IMR-90 (cell line): Measurements from ENCODE around the gene CROCC2. TPM values are rescaled to one million over a fixed set of nuclear protein-coding genes. Genes with fewer than 3 reads are reported as not detected.
A peak's percentile ranks its signal among the peaks of the same experiment; 100 is the strongest.

Experiments used
- ATAC-seq: fragments of 200-7000 bp; cut with Tn5 transposase; 2 replicates; pipeline ENCODE4 v1.9.1; 2020; ENCODE audit warnings: low read depth, mild to moderate bottlenecking, moderate library complexity
- BruUV-seq: library from RNA; stranded (reverse); fragments of 400-500 nt; replicated peaks from 2 replicates; lab custom pipeline; 2021; lab: Mats Ljungman, UMichigan
- CTCF ChIA-PET: fragments of 300-600 bp; formaldehyde crosslinking; extraction: SDS; loops from one replicate; lab custom pipeline; 2021; ENCODE audit warnings: antibody characterized with exemption; lab: Yijun Ruan, JAX
- POLR2A ChIA-PET: fragments of 300-600 bp; sonication (Branson Sonifier 250); formaldehyde crosslinking; loops from one replicate; lab custom pipeline; 2022; ENCODE audit warnings: antibody characterized with exemption; ENCODE audit not compliant: unreplicated experiment; lab: Charles Lee
- DNase-seq: peaks from one replicate; pipeline ENCODE4 v3.0.0; 2013
- H2AFZ ChIP-seq: replicated peaks from 2 replicates; pipeline ENCODE3; 2013; ENCODE audit warnings: low read length, mild to moderate bottlenecking; ENCODE audit not compliant: poor library complexity
- H2AK5ac ChIP-seq: 2 replicates; pipeline ENCODE4 v1.6.1; 2013; ENCODE audit warnings: low read depth, low read length, inconsistent platforms
- H2AK9ac ChIP-seq: replicated peaks from 2 replicates; pipeline ENCODE3; 2013; ENCODE audit warnings: mild to moderate bottlenecking, low read depth, low read length, moderate library complexity; ENCODE audit not compliant: poor library complexity
- H2BK120ac ChIP-seq: 2 replicates; pipeline ENCODE4 v1.6.1; 2013; ENCODE audit warnings: low read depth, low read length, inconsistent platforms
- H2BK15ac ChIP-seq: 3 replicates; pipeline ENCODE4 v1.6.1; 2013; ENCODE audit warnings: low read depth, low read length, inconsistent platforms
- H2BK20ac ChIP-seq: 2 replicates; pipeline ENCODE4 v1.6.1; 2013; ENCODE audit warnings: low read depth, mild to moderate bottlenecking, inconsistent platforms, low read length, moderate library complexity
- H2BK5ac ChIP-seq: 2 replicates; pipeline ENCODE4 v1.6.1; 2013; ENCODE audit warnings: mild to moderate bottlenecking, low read depth, low read length, inconsistent platforms; ENCODE audit not compliant: poor library complexity, severe bottlenecking
- H3K14ac ChIP-seq: replicated peaks from 2 replicates; pipeline ENCODE4 v1.6.1; 2013; ENCODE audit warnings: low read depth, low read length, inconsistent platforms
- H3K18ac ChIP-seq: 2 replicates; pipeline ENCODE4 v1.6.1; 2013; ENCODE audit warnings: low read depth, low read length, control low read depth
- H3K23ac ChIP-seq: 2 replicates; pipeline ENCODE4 v1.6.1; 2013; ENCODE audit warnings: low read depth, low read length, inconsistent platforms
- H3K27ac ChIP-seq: 2 replicates; pipeline ENCODE4 v1.5.1; 2013; ENCODE audit warnings: mild to moderate bottlenecking, control low read depth, low read length; ENCODE audit not compliant: insufficient read depth
- H3K27me3 ChIP-seq: 2 replicates; pipeline ENCODE4 v1.6.1; 2013; ENCODE audit warnings: low read length; ENCODE audit not compliant: control insufficient read depth, insufficient read depth
- H3K36me3 ChIP-seq: 2 replicates; pipeline ENCODE4 v1.6.1; 2013; ENCODE audit warnings: low read length, mixed read lengths; ENCODE audit not compliant: control insufficient read depth, insufficient read depth
- H3K4ac ChIP-seq: 2 replicates; pipeline ENCODE4 v1.6.1; 2013; ENCODE audit warnings: low read depth, low read length, inconsistent platforms
- H3K4me1 ChIP-seq: 2 replicates; pipeline ENCODE4 v1.6.1; 2013; ENCODE audit warnings: low read length, mixed read lengths; ENCODE audit not compliant: control insufficient read depth, insufficient read depth
- H3K4me2 ChIP-seq: 2 replicates; pipeline ENCODE4 v1.6.1; 2013; ENCODE audit warnings: low read depth, mild to moderate bottlenecking, control low read depth, low read length, moderate library complexity
- H3K4me3 ChIP-seq: 2 replicates; pipeline ENCODE4 v1.5.1; 2013; ENCODE audit warnings: low read depth, mild to moderate bottlenecking, control low read depth, low read length, moderate library complexity; ENCODE audit not compliant: insufficient read depth
- H3K56ac ChIP-seq: 2 replicates; pipeline ENCODE4 v1.6.1; 2013; ENCODE audit warnings: low read length, inconsistent platforms; ENCODE audit not compliant: insufficient read depth; ENCODE audit errors: extremely low read depth
- H3K79me1 ChIP-seq, 2 experiments: 2 replicates each; pipeline ENCODE4 v1.6.1; 2013; ENCODE audit warnings: low read length in 2 of 2, inconsistent platforms in 1 of 2, low read depth in 1 of 2
- H3K9ac ChIP-seq: 2 replicates; pipeline ENCODE4 v1.6.1; 2013; ENCODE audit warnings: low read depth, low read length, control low read depth
- H3K9me1 ChIP-seq: 2 replicates; pipeline ENCODE4 v1.6.1; 2013; ENCODE audit warnings: low read length, inconsistent platforms; ENCODE audit not compliant: insufficient read depth
- H3K9me3 ChIP-seq: 2 replicates; pipeline ENCODE4 v1.6.1; 2013; ENCODE audit warnings: low read length; ENCODE audit not compliant: control insufficient read depth, insufficient read depth
- H4K20me1 ChIP-seq: 2 replicates; pipeline ENCODE4 v1.6.1; 2013; ENCODE audit warnings: low read length, inconsistent platforms; ENCODE audit not compliant: insufficient read depth
- H4K5ac ChIP-seq: 2 replicates; pipeline ENCODE4 v1.6.1; 2013; ENCODE audit warnings: mild to moderate bottlenecking, low read depth, low read length, control low read depth
- H4K8ac ChIP-seq, 2 experiments: 2 replicates each; pipeline ENCODE4 v1.6.1; 2013; ENCODE audit warnings: low read depth in 2 of 2, low read length in 2 of 2, control low read depth in 1 of 2, inconsistent platforms in 1 of 2
- H4K91ac ChIP-seq: 2 replicates; pipeline ENCODE4 v1.6.1; 2013; ENCODE audit warnings: low read depth, low read length, inconsistent platforms; ENCODE audit not compliant: insufficient read depth
- BHLHE40 ChIP-seq: fragments of 150-350 bp; IDR thresholded peaks from 2 replicates; pipeline ENCODE4 v1.6.1; 2016; ENCODE audit warnings: mild to moderate bottlenecking, low read depth, low read length
- CEBPB ChIP-seq: IDR thresholded peaks from 2 replicates; pipeline ENCODE4 v1.6.1; 2012; ENCODE audit warnings: low read depth, low read length, improper control_type of control experiment
- CHD1 ChIP-seq: IDR thresholded peaks from 2 replicates; pipeline ENCODE4 v1.6.1; 2012; ENCODE audit warnings: low read depth, low read length, improper control_type of control experiment
- CTCF ChIP-seq: conservative IDR thresholded peaks from 2 replicates; pipeline ENCODE4 v1.5.1; 2012; ENCODE audit warnings: mild to moderate bottlenecking, low read depth, low read length, improper control_type of control experiment
- MAFK ChIP-seq: IDR thresholded peaks from 2 replicates; pipeline ENCODE4 v1.6.1; 2012; ENCODE audit warnings: low read depth, low read length, improper control_type of control experiment
- MAZ ChIP-seq: IDR thresholded peaks from 2 replicates; pipeline ENCODE4 v1.6.1; 2012; ENCODE audit warnings: low read depth, mild to moderate bottlenecking, low read length, improper control_type of control experiment, moderate library complexity, borderline replicate concordance
- MXI1 ChIP-seq: IDR thresholded peaks from 2 replicates; pipeline ENCODE4 v1.6.1; 2012; ENCODE audit warnings: low read depth, mild to moderate bottlenecking, low read length, moderate library complexity, borderline replicate concordance
- NFE2L2 ChIP-seq: fragments of 150-350 bp; IDR thresholded peaks from 2 replicates; pipeline ENCODE4 v1.6.1; 2016; ENCODE audit warnings: low read depth, mild to moderate bottlenecking, low read length
- RAD21 ChIP-seq: IDR thresholded peaks from 2 replicates; pipeline ENCODE4 v1.6.1; 2012; ENCODE audit warnings: low read length, improper control_type of control experiment
- RCOR1 ChIP-seq: IDR thresholded peaks from 2 replicates; pipeline ENCODE4 v1.6.1; 2012; ENCODE audit warnings: mild to moderate bottlenecking, low read length, improper control_type of control experiment; ENCODE audit not compliant: insufficient replicate concordance
- RFX5 ChIP-seq: IDR thresholded peaks from 2 replicates; pipeline ENCODE4 v1.8.0; 2012; ENCODE audit warnings: low read depth, mild to moderate bottlenecking, low read length, moderate library complexity
- SMC3 ChIP-seq: fragments of 150-350 bp; IDR thresholded peaks from 2 replicates; pipeline ENCODE4 v1.6.1; 2016; ENCODE audit warnings: low read depth, mild to moderate bottlenecking, antibody characterized with exemption, low read length, moderate library complexity
- USF2 ChIP-seq: fragments of 150-350 bp; IDR thresholded peaks from 2 replicates; pipeline ENCODE4 v1.6.1; 2017; ENCODE audit warnings: mild to moderate bottlenecking, antibody characterized with exemption, low read length, low read depth
- WGBS, 2 experiments: methylation state at CpG; one replicate each; pipeline versions ENCODE4 v1.1.5 to v1.1.7; 2013; ENCODE audit warnings: missing lambda C conversion rate in 2 of 2; ENCODE audit not compliant: insufficient read length in 1 of 2; ENCODE audit errors: extremely low coverage in 2 of 2; 5-methylcytosine and 5-hydroxymethylcytosine counted together
- dilution Hi-C: fragments of 300-500 bp; cut with HindIII; formaldehyde crosslinking; loops from one replicate; pipeline ENCODE4 v1.14.3; 2018; ENCODE audit warnings: low sequenced_read_pairs; ENCODE audit not compliant: unreplicated experiment
- in situ Hi-C: fragments of 300-500 bp; cut with MboI; formaldehyde crosslinking; loops from 3 replicates; pipeline ENCODE4 v1.14.3; 2019; ENCODE audit warnings: low sequenced_read_pairs, inconsistent platforms, mixed read lengths
- intact Hi-C: fragments of 100-400 bp; cut with micrococcal nuclease; formaldehyde crosslinking; loops from 2 replicates; pipeline ENCODE4 v1.10.0; 2022
- polyA plus RNA-seq, 3 experiments: library from polyadenylated mRNA; depleted of rRNA; stranded (reverse); fragments of >200 nt; gene quantifications; 2 replicates each; pipeline ENCODE4 v1.2.3, GENCODE V29; 2012; ENCODE audit warnings: low replicate concordance in 1 of 3
- total RNA-seq: library from RNA; depleted of rRNA; stranded (reverse); fragments of >200 nt; gene quantifications from 2 replicates; pipeline ENCODE4 v1.2.3, GENCODE V29; 2012
- TF ChIP-seq, protein P1 (sequence below): fragments of 150-350 bp; IDR thresholded peaks from 2 replicates; pipeline ENCODE4 v1.6.1; 2016; ENCODE audit warnings: low read depth, mild to moderate bottlenecking, low read length, moderate library complexity, borderline replicate concordance

The CROCC2 gene
- total and polyA plus RNA-seq, 2 of the 4 experiments (the other 2 are of a cell fraction) = not detected

GRCh38 chr2:240857039-240858008 is 48.8 kb upstream of the CROCC2 start:
- WGBS, 2 experiments = 67% methylated on average over 12 of the region's 21 CpGs; no CpG with 5 or more reads in 1 of the 2 experiments
- H2BK120ac ChIP-seq = no peak overlapping the region
- no peak overlapping the region for H3K14ac ChIP-seq
- no peak overlapping the region for H3K23ac ChIP-seq
- H3K36me3 ChIP-seq = no peaks in the 10 kb centered on the region
- H3K9ac ChIP-seq = no peak overlapping the region
- no peak overlapping the region for H3K4me3 ChIP-seq
- ChIA-PET CTCF (no interaction called here), POLR2A (no interaction called here)
- H3K4me2 ChIP-seq = no peak overlapping the region
- no peak overlapping the region for H3K4ac ChIP-seq
- H3K56ac ChIP-seq = no peak overlapping the region
- H4K5ac ChIP-seq = no peak overlapping the region
- no peak overlapping the region for H2BK20ac ChIP-seq
- DNase-seq (no peak), ATAC-seq (no peak)
- H3K27ac ChIP-seq = no peak overlapping the region
- H2AK5ac ChIP-seq = no peak overlapping the region
- no peak overlapping the region for H2BK5ac ChIP-seq
- no peak overlapping the region for H3K18ac ChIP-seq
- intact Hi-C loops = no loop called here
- no peaks in the 10 kb centered on the region for H3K4me1 ChIP-seq
- H4K8ac ChIP-seq = no peak overlapping the region
- H3K9me3 ChIP-seq = peaks cover 11% of the 10 kb centered on the region
- in situ Hi-C loops = loop anchor here (10.0 to 25.0 kb wide), 2 partner anchors 217 to 805 kb away; no protein-coding TSS in a partner anchor
- no peaks in the 10 kb centered on the region for H3K9me1 ChIP-seq
- no peak overlapping the region for H4K91ac ChIP-seq
- H2BK15ac ChIP-seq = no peak overlapping the region
- no peaks in the 10 kb centered on the region for H3K79me1 ChIP-seq
- no peaks in the 10 kb centered on the region for H4K20me1 ChIP-seq
- H3K27me3 ChIP-seq = peaks cover 32% of the 10 kb centered on the region
- H2AFZ ChIP-seq = no peak overlapping the region
- dilution Hi-C loops = no loop called here
- H2AK9ac ChIP-seq = peak overlapping the region; percentile 55
- no TSS peak for BruUV-seq
- no peak for TF ChIP-seq MXI1
- no peak for TF ChIP-seq CHD1
- no peak for TF ChIP-seq RCOR1
- no peak for TF ChIP-seq RAD21
- no peak for TF ChIP-seq CTCF
- no peak for TF ChIP-seq CEBPB
- no peak for TF ChIP-seq NFE2L2
- TF ChIP-seq BHLHE40 = no peak
- TF ChIP-seq, protein P1, sequence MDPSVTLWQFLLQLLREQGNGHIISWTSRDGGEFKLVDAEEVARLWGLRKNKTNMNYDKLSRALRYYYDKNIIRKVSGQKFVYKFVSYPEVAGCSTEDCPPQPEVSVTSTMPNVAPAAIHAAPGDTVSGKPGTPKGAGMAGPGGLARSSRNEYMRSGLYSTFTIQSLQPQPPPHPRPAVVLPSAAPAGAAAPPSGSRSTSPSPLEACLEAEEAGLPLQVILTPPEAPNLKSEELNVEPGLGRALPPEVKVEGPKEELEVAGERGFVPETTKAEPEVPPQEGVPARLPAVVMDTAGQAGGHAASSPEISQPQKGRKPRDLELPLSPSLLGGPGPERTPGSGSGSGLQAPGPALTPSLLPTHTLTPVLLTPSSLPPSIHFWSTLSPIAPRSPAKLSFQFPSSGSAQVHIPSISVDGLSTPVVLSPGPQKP = no peak
- no peak for TF ChIP-seq MAFK
- TF ChIP-seq RFX5 = no peak
- TF ChIP-seq MAZ = no peak
- TF ChIP-seq SMC3 = no peak
- no peak for TF ChIP-seq USF2
